OCI-LY7 (cell line): Measurements from ENCODE around the gene DNAJA3. TPM values are rescaled to one million over a fixed set of nuclear protein-coding genes. Genes with fewer than 3 reads are reported as not detected.

Source experiments
- BruUV-seq: library from RNA; stranded (reverse); fragments of 400-500 nt; replicated peaks from 2 replicates; lab custom pipeline; 2021; lab: Mats Ljungman, UMichigan
- CTCF ChIA-PET: fragments of 300-600 bp; sonication (Branson Sonifier 250); formaldehyde crosslinking; loops from one replicate; lab custom pipeline; 2022; ENCODE audit warnings: antibody characterized with exemption; ENCODE audit not compliant: unreplicated experiment; lab: Charles Lee
- POLR2A ChIA-PET: fragments of 300-600 bp; sonication (Branson Sonifier 250); formaldehyde crosslinking; loops from one replicate; lab custom pipeline; 2022; ENCODE audit warnings: antibody characterized with exemption; lab: Charles Lee
- DNase-seq: peaks from one replicate; pipeline ENCODE4 v3.0.0-alpha.2; 2015; ENCODE audit warnings: low spot score
- H2AFZ ChIP-seq: fragments of 200-600 bp; sonication (generic), shearing (Covaris generic); 2 replicates; pipeline ENCODE4 v1.6.1; 2014; ENCODE audit warnings: mild to moderate bottlenecking, antibody characterized with exemption, low read length, moderate library complexity
- H3K27ac ChIP-seq: fragments of 200-600 bp; sonication (generic); 2 replicates; pipeline ENCODE4 v1.5.1; 2014; ENCODE audit warnings: mixed run types, low read depth, mild to moderate bottlenecking, moderate library complexity, low read length, inconsistent platforms; ENCODE audit not compliant: poor library complexity, severe bottlenecking
- H3K36me3 ChIP-seq: fragments of 200-600 bp; sonication (generic); 2 replicates; pipeline ENCODE4 v1.6.1; 2014; ENCODE audit warnings: mild to moderate bottlenecking, antibody characterized with exemption, low read length, moderate library complexity, mixed read lengths; ENCODE audit not compliant: insufficient read depth
- H3K4me1 ChIP-seq: fragments of 200-600 bp; sonication (generic); 2 replicates; pipeline ENCODE4 v1.5.1; 2014; ENCODE audit warnings: mild to moderate bottlenecking, low read length; ENCODE audit not compliant: insufficient read depth, poor library complexity, severe bottlenecking
- H3K4me2 ChIP-seq: fragments of 200-600 bp; sonication (generic); 2 replicates; pipeline ENCODE4 v1.6.1; 2014; ENCODE audit warnings: mild to moderate bottlenecking, low read length
- H3K4me3 ChIP-seq: fragments of 200-600 bp; sonication (generic); 2 replicates; pipeline ENCODE4 v1.5.1; 2014; ENCODE audit warnings: mild to moderate bottlenecking, low read depth, low read length; ENCODE audit not compliant: poor library complexity, severe bottlenecking
- H3K79me2 ChIP-seq: fragments of 200-600 bp; sonication (generic); 2 replicates; pipeline ENCODE4 v1.6.1; 2016; ENCODE audit warnings: low read depth, mild to moderate bottlenecking, low read length, moderate library complexity, mixed read lengths; ENCODE audit not compliant: insufficient read depth
- H3K9me2 ChIP-seq: fragments of 200-600 bp; sonication (generic); 2 replicates; pipeline ENCODE4 v1.6.1; 2016; ENCODE audit warnings: mild to moderate bottlenecking, low read length, mixed read lengths; ENCODE audit not compliant: insufficient read depth
- H3K9me3 ChIP-seq: fragments of 200-600 bp; sonication (generic); 2 replicates; pipeline ENCODE4 v1.6.1; 2014; ENCODE audit warnings: mild to moderate bottlenecking, mixed run types, low read length, mixed read lengths
- H4K20me1 ChIP-seq: fragments of 200-600 bp; sonication (generic); 2 replicates; pipeline ENCODE4 v1.6.1; 2014; ENCODE audit warnings: mild to moderate bottlenecking, antibody characterized with exemption, low read length, moderate library complexity, mixed read lengths; ENCODE audit not compliant: insufficient read depth
- EZH2phosphoT487 ChIP-seq: fragments of 200-600 bp; sonication (generic); IDR thresholded peaks from 2 replicates; pipeline ENCODE4 v1.6.1; 2018; ENCODE audit warnings: low read depth, borderline replicate concordance, mild to moderate bottlenecking, mixed run types, antibody characterized with exemption, low read length, moderate library complexity, mixed read lengths
- intact Hi-C: fragments of 100-400 bp; cut with micrococcal nuclease; formaldehyde crosslinking; loops from one replicate; pipeline ENCODE4 v1.10.0; 2022; ENCODE audit not compliant: unreplicated experiment
- total RNA-seq, 2 experiments: library from RNA; depleted of rRNA in 1 of 2; stranded (reverse); fragments of >200 nt in 1 of 2; shearing (Covaris generic) in 1 of 2; gene quantifications; 2 replicates each; pipeline ENCODE4 v1.2.3, GENCODE V29; 2014 to 2022
- TF ChIP-seq, protein P1 (sequence below): fragments of 200-600 bp; sonication (generic); conservative IDR thresholded peaks from 2 replicates; pipeline ENCODE4 v1.5.1; 2014; ENCODE audit warnings: mild to moderate bottlenecking, antibody characterized with exemption, low read length, moderate library complexity, mixed read lengths

DNAJA3 gene
- total RNA-seq, 2 experiments from 2014 or later: 89.8 to 94.3 TPM

DNA sequence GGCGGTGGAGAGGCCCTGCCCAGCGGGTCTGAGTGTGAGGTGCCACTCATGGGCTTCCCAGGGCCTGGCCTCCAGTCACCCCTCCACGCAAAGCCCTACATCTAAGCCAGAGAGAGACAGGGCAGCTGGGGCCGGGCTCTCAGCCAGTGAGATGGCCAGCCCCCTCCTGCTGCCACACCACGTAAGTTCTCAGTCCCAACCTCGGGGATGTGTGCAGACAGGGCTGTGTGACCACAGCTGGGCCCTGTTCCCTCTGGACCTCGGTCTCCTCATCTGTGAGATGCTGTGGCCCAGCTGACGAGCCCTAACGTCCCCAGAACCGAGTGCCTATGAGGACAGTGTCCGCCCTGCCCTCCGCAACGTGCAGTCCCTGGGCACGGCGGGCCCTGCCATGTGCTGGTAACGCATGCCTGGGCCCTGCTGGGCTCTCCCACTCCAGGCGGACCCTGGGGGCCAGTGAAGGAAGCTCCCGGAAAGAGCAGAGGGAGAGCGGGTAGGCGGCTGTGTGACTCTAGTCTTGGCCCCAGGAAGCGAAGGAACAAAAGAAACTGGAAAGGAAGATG, 42.8 kb upstream of the DNAJA3 start:
- Histone ChIP-seq H3K4me1 (no peaks in the 10 kb centered on the region), H4K20me1 (no peaks in the 10 kb centered on the region), H3K36me3 (peaks cover 14% of the 10 kb centered on the region; the same call in 1 of the 2 replicates), H3K79me2 (no peaks in the 10 kb centered on the region), H3K4me2 (no peak overlapping the region), H3K9me2 (no peaks in the 10 kb centered on the region), H2AFZ (no peak overlapping the region), H3K9me3 (no peaks in the 10 kb centered on the region), H3K27ac (no peak overlapping the region), H3K4me3 (no peak overlapping the region)
- ChIA-PET POLR2A (no interaction called here), CTCF (no interaction called here)
- DNase-seq: no peak
- no TSS peak for BruUV-seq
- intact Hi-C loops: no loop called here
- TF ChIP-seq EZH2phosphoT487: no peak
- TF ChIP-seq, protein P1, sequence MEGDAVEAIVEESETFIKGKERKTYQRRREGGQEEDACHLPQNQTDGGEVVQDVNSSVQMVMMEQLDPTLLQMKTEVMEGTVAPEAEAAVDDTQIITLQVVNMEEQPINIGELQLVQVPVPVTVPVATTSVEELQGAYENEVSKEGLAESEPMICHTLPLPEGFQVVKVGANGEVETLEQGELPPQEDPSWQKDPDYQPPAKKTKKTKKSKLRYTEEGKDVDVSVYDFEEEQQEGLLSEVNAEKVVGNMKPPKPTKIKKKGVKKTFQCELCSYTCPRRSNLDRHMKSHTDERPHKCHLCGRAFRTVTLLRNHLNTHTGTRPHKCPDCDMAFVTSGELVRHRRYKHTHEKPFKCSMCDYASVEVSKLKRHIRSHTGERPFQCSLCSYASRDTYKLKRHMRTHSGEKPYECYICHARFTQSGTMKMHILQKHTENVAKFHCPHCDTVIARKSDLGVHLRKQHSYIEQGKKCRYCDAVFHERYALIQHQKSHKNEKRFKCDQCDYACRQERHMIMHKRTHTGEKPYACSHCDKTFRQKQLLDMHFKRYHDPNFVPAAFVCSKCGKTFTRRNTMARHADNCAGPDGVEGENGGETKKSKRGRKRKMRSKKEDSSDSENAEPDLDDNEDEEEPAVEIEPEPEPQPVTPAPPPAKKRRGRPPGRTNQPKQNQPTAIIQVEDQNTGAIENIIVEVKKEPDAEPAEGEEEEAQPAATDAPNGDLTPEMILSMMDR: no peak

DNA sequence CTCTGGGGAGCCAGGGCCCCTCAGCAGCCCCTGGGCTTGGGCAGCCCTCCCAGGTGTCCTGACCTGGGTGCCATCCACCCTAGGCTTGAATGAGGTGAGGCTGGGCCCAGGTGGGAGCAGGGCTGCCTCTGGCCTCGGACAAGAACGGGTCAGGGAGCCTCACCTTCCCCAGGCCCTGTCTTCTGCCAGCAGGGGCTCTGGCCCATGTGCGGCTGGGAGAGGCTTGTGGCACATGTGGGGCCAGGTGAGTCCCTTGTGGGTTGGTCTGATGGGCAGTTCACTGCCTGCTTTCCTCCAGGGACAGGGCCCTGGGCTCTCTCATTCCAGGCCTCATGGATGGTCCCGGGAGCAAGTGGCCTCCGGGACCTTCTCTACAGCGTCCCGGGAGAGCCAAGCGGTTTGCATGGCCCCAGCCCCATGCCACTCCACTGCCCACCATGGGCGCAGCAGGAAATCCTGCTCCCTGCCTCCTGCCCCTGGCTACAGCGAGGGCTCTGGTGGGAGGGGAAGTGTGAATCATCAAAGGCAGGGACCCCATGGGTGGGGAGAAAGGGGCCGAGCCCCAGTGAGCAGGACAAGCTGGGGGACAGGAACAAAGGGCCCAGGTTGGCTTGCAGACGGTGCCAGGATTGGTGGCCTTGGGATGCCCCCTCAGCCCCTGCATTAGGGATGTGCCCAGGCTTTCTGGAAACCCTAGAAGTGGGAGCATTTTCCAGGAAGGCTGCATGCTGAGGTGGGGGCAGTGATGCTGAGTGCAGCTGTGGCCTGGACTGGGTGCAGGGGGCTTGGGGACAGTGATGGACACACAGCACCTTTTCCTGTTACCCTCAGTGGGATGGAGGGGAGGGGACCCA, 41.9 kb upstream of the DNAJA3 start:
- H3K9me3 ChIP-seq: no peaks in the 10 kb centered on the region
- POLR2A ChIA-PET: no interaction called here
- CTCF ChIA-PET: no interaction called here
- H3K79me2 ChIP-seq: no peaks in the 10 kb centered on the region
- no peak overlapping the region for H2AFZ ChIP-seq
- no peaks in the 10 kb centered on the region for H4K20me1 ChIP-seq
- intact Hi-C loops: no loop called here
- H3K9me2 ChIP-seq: no peaks in the 10 kb centered on the region
- no peak for DNase-seq
- H3K36me3 ChIP-seq: peaks cover 21% of the 10 kb centered on the region; the same call in 1 of the 2 replicates
- no peak overlapping the region for H3K4me2 ChIP-seq
- BruUV-seq: no TSS peak
- no peaks in the 10 kb centered on the region for H3K4me1 ChIP-seq
- TF ChIP-seq, protein P1: no peak
- TF ChIP-seq EZH2phosphoT487: no peak
- no peak overlapping the region for H3K4me3 ChIP-seq
- no peak overlapping the region for H3K27ac ChIP-seq

DNA sequence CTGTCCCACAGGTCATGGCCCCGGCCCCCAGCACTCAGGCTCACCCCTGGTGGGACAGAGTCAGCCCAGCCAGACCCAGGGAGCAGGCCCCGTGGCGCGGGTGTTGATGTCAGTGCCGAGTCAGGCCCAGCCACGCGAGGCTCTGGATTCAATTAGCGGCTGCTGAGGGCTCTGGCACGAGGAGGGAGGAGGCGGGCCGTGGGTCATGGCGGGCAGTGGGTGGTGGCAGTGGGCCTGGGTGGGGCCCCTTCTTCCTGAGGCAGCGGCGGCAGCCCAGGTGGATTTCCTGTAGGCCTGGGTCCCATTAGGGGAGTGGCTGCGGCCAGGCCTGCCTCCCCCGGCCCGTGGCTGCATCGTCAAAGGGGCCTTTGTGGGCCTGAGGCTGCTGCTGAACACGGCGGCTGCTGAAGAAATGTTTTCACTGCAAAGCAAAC, 41.1 kb upstream of the DNAJA3 start:
- Histone ChIP-seq H2AFZ (no peak overlapping the region), H3K4me1 (no peaks in the 10 kb centered on the region), H3K79me2 (no peaks in the 10 kb centered on the region), H3K9me2 (no peaks in the 10 kb centered on the region), H3K4me3 (no peak overlapping the region), H3K36me3 (peaks cover 28% of the 10 kb centered on the region; the same call in 1 of the 2 replicates), H4K20me1 (no peaks in the 10 kb centered on the region), H3K4me2 (no peak overlapping the region), H3K9me3 (no peaks in the 10 kb centered on the region), H3K27ac (no peak overlapping the region)
- ChIA-PET POLR2A (no interaction called here), CTCF (no interaction called here)
- TF ChIP-seq, protein P1: no peak
- TF ChIP-seq EZH2phosphoT487: no peak
- BruUV-seq: no TSS peak
- intact Hi-C loops: no loop called here
- DNase-seq: no peak
